OCI-LY3 (cell line): Measurements from ENCODE around the gene OIT3.

ENCODE experiments used
- H2AFZ ChIP-seq: fragments of 200-600, 300-600 bp; shearing (Covaris generic); 2 replicates; pipeline ENCODE4 v1.6.0; 2014; ENCODE audit warnings: antibody characterized with exemption, low read depth, low read length
- H3K27ac ChIP-seq: fragments of 200-600, 300-600 bp; sonication (generic); 2 replicates; pipeline ENCODE4 v1.5.1; 2014; ENCODE audit warnings: mild to moderate bottlenecking, low read length, moderate library complexity, mixed read lengths
- H3K27me3 ChIP-seq: fragments of 200-600, 300-600 bp; sonication (generic); 2 replicates; pipeline ENCODE4 v1.6.1; 2014; ENCODE audit warnings: low read depth, low read length, mixed read lengths
- H3K36me3 ChIP-seq: fragments of 200-600, 300-600 bp; sonication (generic); replicated peaks from 2 replicates; pipeline ENCODE3; 2014; ENCODE audit warnings: low read depth, low read length, mixed read lengths
- H3K4me1 ChIP-seq: fragments of 300-600, 200-600 bp; sonication (generic); 2 replicates; pipeline ENCODE4 v1.6.1; 2014; ENCODE audit warnings: low read length, mixed read lengths
- H3K4me2 ChIP-seq: fragments of 200-600, 300-600 bp; sonication (generic); 2 replicates; pipeline ENCODE4 v1.6.1; 2014; ENCODE audit warnings: low read length, mixed read lengths
- H3K4me3 ChIP-seq: fragments of 300-600, 200-600 bp; sonication (generic); 2 replicates; pipeline ENCODE4 v1.5.1; 2014; ENCODE audit warnings: antibody characterized with exemption, mild to moderate bottlenecking, low read length, moderate library complexity
- H3K79me2 ChIP-seq: fragments of 300-600, 200-600 bp; shearing (Covaris generic); 2 replicates; pipeline ENCODE4 v1.6.1; 2014; ENCODE audit warnings: mild to moderate bottlenecking, low read length, mixed read lengths
- H3K9ac ChIP-seq: fragments of 300-600, 200-600 bp; shearing (Covaris generic); 2 replicates; pipeline ENCODE4 v1.6.0; 2014; ENCODE audit warnings: mild to moderate bottlenecking, low read length, moderate library complexity
- H3K9me3 ChIP-seq: fragments of 200-600, 300-600 bp; shearing (Covaris generic); 2 replicates; pipeline ENCODE4 v1.6.1; 2014; ENCODE audit warnings: low read length, mixed read lengths; ENCODE audit not compliant: insufficient read depth
- H4K20me1 ChIP-seq: fragments of 200-600, 300-600 bp; sonication (generic); 2 replicates; pipeline ENCODE4 v1.6.1; 2016; ENCODE audit warnings: low read length, mixed read lengths; ENCODE audit not compliant: insufficient read depth
- EZH2phosphoT487 ChIP-seq: fragments of 200-600 bp; shearing (Covaris generic); IDR thresholded peaks from 2 replicates; pipeline ENCODE4 v1.6.1; 2018; ENCODE audit warnings: antibody characterized with exemption, mixed run types, low read depth
- TF ChIP-seq, protein P1 (sequence below): fragments of 200-600, 300-600 bp; sonication (generic); IDR thresholded peaks from 2 replicates; pipeline ENCODE4 v1.5.1; 2014; ENCODE audit warnings: antibody characterized with exemption, low read length, low read depth

OIT3 gene

DNA sequence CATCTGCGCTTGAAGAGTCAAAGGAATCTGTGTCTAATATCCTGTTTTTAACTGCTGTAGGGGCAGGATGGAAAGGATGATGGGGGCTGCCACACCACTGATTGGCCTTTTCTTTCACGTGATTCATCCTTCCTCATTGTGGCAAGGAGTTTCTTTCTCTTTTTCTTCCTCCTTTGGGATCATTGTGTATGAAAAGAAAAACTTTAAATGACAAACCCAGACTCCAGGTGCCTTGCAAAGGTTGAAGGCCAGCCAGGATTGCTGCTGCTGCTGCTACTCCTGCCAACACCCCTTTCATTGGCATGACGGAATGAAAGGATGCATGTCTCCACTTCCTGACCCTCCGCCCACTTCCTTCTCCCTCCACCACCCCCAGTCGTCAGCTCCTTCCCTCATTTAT is 6.5 kb upstream of the OIT3 start:
- no peak overlapping the region for H3K4me3 ChIP-seq
- no peaks in the 10 kb centered on the region for H3K27me3 ChIP-seq
- H3K36me3 ChIP-seq, result no peaks in the 10 kb centered on the region
- H3K27ac ChIP-seq, result no peak overlapping the region
- no peaks in the 10 kb centered on the region for H4K20me1 ChIP-seq
- no peak overlapping the region for H3K4me2 ChIP-seq
- H2AFZ ChIP-seq, result no peak overlapping the region
- no peaks in the 10 kb centered on the region for H3K4me1 ChIP-seq
- no peaks in the 10 kb centered on the region for H3K9me3 ChIP-seq
- no peaks in the 10 kb centered on the region for H3K79me2 ChIP-seq
- TF ChIP-seq, protein P1, sequence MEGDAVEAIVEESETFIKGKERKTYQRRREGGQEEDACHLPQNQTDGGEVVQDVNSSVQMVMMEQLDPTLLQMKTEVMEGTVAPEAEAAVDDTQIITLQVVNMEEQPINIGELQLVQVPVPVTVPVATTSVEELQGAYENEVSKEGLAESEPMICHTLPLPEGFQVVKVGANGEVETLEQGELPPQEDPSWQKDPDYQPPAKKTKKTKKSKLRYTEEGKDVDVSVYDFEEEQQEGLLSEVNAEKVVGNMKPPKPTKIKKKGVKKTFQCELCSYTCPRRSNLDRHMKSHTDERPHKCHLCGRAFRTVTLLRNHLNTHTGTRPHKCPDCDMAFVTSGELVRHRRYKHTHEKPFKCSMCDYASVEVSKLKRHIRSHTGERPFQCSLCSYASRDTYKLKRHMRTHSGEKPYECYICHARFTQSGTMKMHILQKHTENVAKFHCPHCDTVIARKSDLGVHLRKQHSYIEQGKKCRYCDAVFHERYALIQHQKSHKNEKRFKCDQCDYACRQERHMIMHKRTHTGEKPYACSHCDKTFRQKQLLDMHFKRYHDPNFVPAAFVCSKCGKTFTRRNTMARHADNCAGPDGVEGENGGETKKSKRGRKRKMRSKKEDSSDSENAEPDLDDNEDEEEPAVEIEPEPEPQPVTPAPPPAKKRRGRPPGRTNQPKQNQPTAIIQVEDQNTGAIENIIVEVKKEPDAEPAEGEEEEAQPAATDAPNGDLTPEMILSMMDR, result no peak
- no peak for TF ChIP-seq EZH2phosphoT487
- no peak overlapping the region for H3K9ac ChIP-seq

GRCh38 chr10:72888151-72888638 is 5.3 kb upstream of the OIT3 start:
- no peak overlapping the region for H3K27ac ChIP-seq

DNA sequence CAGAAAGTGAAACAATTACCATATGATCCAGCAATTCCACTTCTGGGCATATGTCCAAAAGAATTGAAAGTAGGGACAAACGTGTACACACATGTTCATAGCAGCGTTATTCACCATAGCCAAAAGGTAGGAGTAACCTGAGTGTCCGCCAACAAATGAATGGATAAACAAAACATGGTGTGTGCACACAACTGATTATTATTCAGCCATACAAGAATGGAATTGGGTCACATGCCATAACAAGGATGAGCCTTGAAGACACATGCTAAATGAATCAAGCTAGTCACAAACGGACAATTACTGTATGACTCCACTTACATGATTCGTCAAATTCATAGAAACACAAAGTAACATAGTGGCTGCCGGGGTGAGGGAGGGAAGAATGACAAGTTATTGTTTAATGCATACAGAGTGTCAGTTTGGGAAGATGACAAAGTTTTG is 4.1 kb upstream of the OIT3 start:
- H3K4me1 ChIP-seq, result no peaks in the 10 kb centered on the region
- H2AFZ ChIP-seq, result no peak overlapping the region
- H4K20me1 ChIP-seq, result no peaks in the 10 kb centered on the region

More at GRCh38 chr10:72888151-72888638, 5.3 kb upstream of the OIT3 start:
- H3K4me3 ChIP-seq, result no peak overlapping the region
- H3K9ac ChIP-seq, result no peak overlapping the region
- no peaks in the 10 kb centered on the region for H3K4me1 ChIP-seq
- H3K36me3 ChIP-seq, result no peaks in the 10 kb centered on the region
- H3K27me3 ChIP-seq, result no peaks in the 10 kb centered on the region
- H2AFZ ChIP-seq, result no peak overlapping the region
- H3K9me3 ChIP-seq, result no peaks in the 10 kb centered on the region
- H4K20me1 ChIP-seq, result no peaks in the 10 kb centered on the region
- H3K4me2 ChIP-seq, result no peak overlapping the region
- H3K79me2 ChIP-seq, result no peaks in the 10 kb centered on the region
- TF ChIP-seq EZH2phosphoT487, result no peak
- TF ChIP-seq, protein P1, result no peak

DNA sequence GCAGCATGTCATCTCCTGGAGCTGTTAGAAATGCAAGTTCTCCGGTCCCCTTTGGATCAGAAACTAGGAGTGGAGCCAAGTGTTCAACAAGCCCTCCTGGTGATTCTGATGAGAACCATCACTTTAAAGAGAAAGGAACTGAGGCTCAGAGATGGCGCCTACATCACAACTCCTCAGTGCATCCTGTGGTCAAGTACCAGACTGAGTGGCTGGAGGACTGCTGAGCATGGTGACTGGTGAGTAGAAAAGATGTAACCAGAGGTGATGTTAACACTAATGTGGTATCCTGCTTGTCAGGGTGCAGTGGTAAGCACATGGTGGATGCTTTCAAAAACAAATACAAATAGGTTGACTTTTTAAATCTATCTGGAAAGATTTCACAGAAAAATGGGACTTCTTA is 3.5 kb upstream of the OIT3 start:
- Histone ChIP-seq H3K9me3 (no peaks in the 10 kb centered on the region), H3K79me2 (no peaks in the 10 kb centered on the region), H3K4me1 (no peaks in the 10 kb centered on the region), H2AFZ (no peak overlapping the region), H4K20me1 (no peaks in the 10 kb centered on the region), H3K9ac (no peak overlapping the region), H3K4me2 (no peak overlapping the region), H3K36me3 (no peaks in the 10 kb centered on the region), H3K27me3 (no peaks in the 10 kb centered on the region), H3K27ac (no peak overlapping the region), H3K4me3 (no peak overlapping the region)
- no peak for TF ChIP-seq EZH2phosphoT487
- TF ChIP-seq, protein P1, result no peak

More for the DNA sequence above, 4.1 kb upstream of the OIT3 start:
- no peaks in the 10 kb centered on the region for H3K9me3 ChIP-seq
- no peaks in the 10 kb centered on the region for H3K79me2 ChIP-seq
- no peak overlapping the region for H3K4me2 ChIP-seq
- no peaks in the 10 kb centered on the region for H3K27me3 ChIP-seq
- no peaks in the 10 kb centered on the region for H3K36me3 ChIP-seq
- no peak overlapping the region for H3K9ac ChIP-seq
- no peak overlapping the region for H3K27ac ChIP-seq
- TF ChIP-seq, protein P1, result no peak
- TF ChIP-seq EZH2phosphoT487, result no peak
- no peak overlapping the region for H3K4me3 ChIP-seq
